HepG2 (cell line): Measurements from ENCODE around the gene SNRNP200. TPM values are rescaled to one million over a fixed set of nuclear protein-coding genes. Genes with fewer than 3 reads are reported as not detected.

Experiments used
- DBP ChIP-seq: sonication (generic); formaldehyde crosslinking; IDR thresholded peaks from 2 replicates; pipeline ENCODE4 v1.4.0; 2020; ENCODE audit warnings: missing genetic modification reagents; ENCODE audit errors: not compliant biosample characterization
- DR1 ChIP-seq: sonication (generic); formaldehyde crosslinking; IDR thresholded peaks from 2 replicates; pipeline ENCODE4 v1.8.0; 2021; ENCODE audit warnings: mild to moderate bottlenecking, missing genetic modification reagents, inconsistent platforms
- ELF3 ChIP-seq: IDR thresholded peaks from 2 replicates; pipeline ENCODE4 v1.6.1; 2016; ENCODE audit warnings: missing genetic modification reagents, missing compliant biosample characterization
- FOXK1 ChIP-seq: sonication (generic); formaldehyde crosslinking; IDR thresholded peaks from 2 replicates; pipeline ENCODE4 v1.4.0; 2020; ENCODE audit warnings: low read depth, missing genetic modification reagents, borderline replicate concordance
- HHEX ChIP-seq: IDR thresholded peaks from 2 replicates; pipeline ENCODE4 v1.6.1; 2016; ENCODE audit warnings: control low read depth
- HNF1B ChIP-seq: sonication (generic); formaldehyde crosslinking; IDR thresholded peaks from 2 replicates; pipeline ENCODE4 v1.5.1; 2020; ENCODE audit warnings: mild to moderate bottlenecking, moderate library complexity, missing genetic modification reagents
- ISL2 ChIP-seq: sonication (generic); formaldehyde crosslinking; IDR thresholded peaks from 2 replicates; pipeline ENCODE4 v1.5.0; 2020; ENCODE audit warnings: missing genetic modification reagents
- MTF2 ChIP-seq: sonication (generic); formaldehyde crosslinking; IDR thresholded peaks from 2 replicates; pipeline ENCODE4 v1.5.0; 2020; ENCODE audit warnings: missing genetic modification reagents, borderline replicate concordance
- PITX1 ChIP-seq: sonication (generic); formaldehyde crosslinking; IDR thresholded peaks from 2 replicates; pipeline ENCODE4 v1.5.1; 2020; ENCODE audit warnings: mild to moderate bottlenecking, missing genetic modification reagents
- POLR2AphosphoS5 ChIP-seq: IDR thresholded peaks from 2 replicates; pipeline ENCODE4 v1.6.1; 2012; ENCODE audit warnings: low read depth, low read length
- RORA ChIP-seq: sonication (generic); formaldehyde crosslinking; IDR thresholded peaks from 2 replicates; pipeline ENCODE4 v1.5.0; 2020; ENCODE audit warnings: mild to moderate bottlenecking, missing genetic modification reagents, moderate library complexity
- SALL1 ChIP-seq: sonication (generic); formaldehyde crosslinking; IDR thresholded peaks from 2 replicates; pipeline ENCODE4 v1.8.0; 2022; ENCODE audit warnings: mild to moderate bottlenecking, missing genetic modification reagents
- SIN3B ChIP-seq: fragments of 150-350 bp; IDR thresholded peaks from 2 replicates; pipeline ENCODE4 v1.6.1; 2014; ENCODE audit warnings: low read length
- TCF7L2 ChIP-seq: IDR thresholded peaks from 2 replicates; pipeline ENCODE4 v1.6.1; 2011; ENCODE audit warnings: mild to moderate bottlenecking, low read depth, low read length, moderate library complexity
- TERF1 ChIP-seq: sonication (generic); formaldehyde crosslinking; IDR thresholded peaks from 2 replicates; pipeline ENCODE4 v1.8.0; 2022; ENCODE audit warnings: mild to moderate bottlenecking, missing genetic modification reagents, moderate library complexity
- TIGD3 ChIP-seq: sonication (generic); formaldehyde crosslinking; IDR thresholded peaks from 2 replicates; pipeline ENCODE4 v1.5.1; 2020; ENCODE audit warnings: mild to moderate bottlenecking, missing genetic modification reagents, borderline replicate concordance
- TRIM24 ChIP-seq: sonication (generic); formaldehyde crosslinking; IDR thresholded peaks from 2 replicates; pipeline ENCODE4 v1.8.0; 2022; ENCODE audit warnings: mild to moderate bottlenecking, missing genetic modification reagents
- ZNF124 ChIP-seq: sonication (generic); formaldehyde crosslinking; IDR thresholded peaks from 2 replicates; pipeline ENCODE4 v1.4.0; 2020; ENCODE audit warnings: missing genetic modification reagents
- ZNF614 ChIP-seq: IDR thresholded peaks from 2 replicates; pipeline ENCODE4 v1.6.1; 2018; ENCODE audit warnings: missing biosample characterization, missing genetic modification reagents, inconsistent platforms, borderline replicate concordance
- ZNF652 ChIP-seq: IDR thresholded peaks from 2 replicates; pipeline ENCODE4 v1.6.1; 2016; ENCODE audit warnings: low read depth, borderline replicate concordance
- ZNF749 ChIP-seq: sonication (generic); formaldehyde crosslinking; IDR thresholded peaks from 2 replicates; pipeline ENCODE4 v1.8.0; 2022; ENCODE audit warnings: mild to moderate bottlenecking, missing genetic modification reagents, moderate library complexity, borderline replicate concordance
- ZNF800 ChIP-seq: sonication (generic); formaldehyde crosslinking; IDR thresholded peaks from 2 replicates; pipeline ENCODE4 v1.4.0; 2020; ENCODE audit warnings: missing genetic modification reagents
- ZNF891 ChIP-seq: sonication (generic); formaldehyde crosslinking; IDR thresholded peaks from 2 replicates; pipeline ENCODE4 v1.5.0; 2020; ENCODE audit warnings: mild to moderate bottlenecking, missing genetic modification reagents
- ZSCAN12 ChIP-seq: sonication (generic); formaldehyde crosslinking; IDR thresholded peaks from 2 replicates; pipeline ENCODE4 v1.9.0; 2021; ENCODE audit warnings: mild to moderate bottlenecking, missing genetic modification reagents
- polyA plus RNA-seq, 8 experiments: library from polyadenylated mRNA; depleted of rRNA in 3 of 8; stranded (reverse) in 7 of 8; unstranded in 1 of 8; fragments of >200 nt; fragmentation: Illumina TruSeq in 4 of 8; extraction: Trizol in 4 of 8; gene quantifications; 2 replicates each; pipeline versions ENCODE4 v1.2.1 to v1.2.3, GENCODE V29; 2011 to 2016; ENCODE audit warnings: low read depth in 4 of 8, missing spikeins in 1 of 8, mixed read lengths in 1 of 8; ENCODE audit not compliant: insufficient read depth in 1 of 8
- total RNA-seq, 5 experiments: library from RNA; depleted of rRNA; stranded (reverse); fragments of >200 nt; fragmentation: Illumina TruSeq; extraction: Trizol; gene quantifications; 2 replicates each; pipeline ENCODE4 v1.2.3, GENCODE V29; 2016; ENCODE audit warnings: low read depth in 1 of 5

Gene SNRNP200
- total and polyA plus RNA-seq, 2 of the 13 experiments (the other 11 are each of a cell fraction or from before 2014, with no cell fraction given): 99.0 to 232 TPM

GRCh38 chr2:96261328-96262003 lies 43.9 kb downstream of the SNRNP200 start (continued):
- TF ChIP-seq ZNF800 (0 out of 2 replicates have a peak, but pooled peaks have one; percentile 57), SALL1 (peak; percentile 78), ZNF891 (CRISPR knock-in tag) (no peak), ZSCAN12 (CRISPR knock-in tag) (no peak), ZNF614 (CRISPR knock-in tag) (peak; percentile 38; the same call in 1 of the 2 replicates), TERF1 (no peak), ELF3 (CRISPR knock-in tag) (peak; percentile 81), DR1 (no peak), ZNF652 (no peak), ZNF124 (CRISPR knock-in tag) (0 out of 2 replicates have a peak, but pooled peaks have one; percentile 52), FOXK1 (CRISPR knock-in tag) (0 out of 2 replicates have a peak, but pooled peaks have one; percentile 26), RORA (no peak), TCF7L2 (no peak), MTF2 (CRISPR knock-in tag) (no peak), SIN3B (no peak), PITX1 (peak; percentile 73), TIGD3 (no peak), ISL2 (CRISPR knock-in tag) (peak; percentile 63), POLR2AphosphoS5 (no peak; the same call in 1 of the 2 replicates), ZNF749 (CRISPR knock-in tag) (no peak), HNF1B (CRISPR knock-in tag) (peak; percentile 82), TRIM24 (no peak), HHEX (CRISPR knock-in tag) (peak; percentile 33; the same call in 1 of the 2 replicates), DBP (peak; percentile 52)
